GM10266 (cell line): Measurements from ENCODE around the gene LRRC2.
"Not testable (repeated sequence)": the region's sequence is repeated elsewhere in the genome, so short reads cannot be mapped to it uniquely, and the experiment has no call there.

Experiments
- DNase-seq: peaks from one replicate; pipeline ENCODE4 v3.0.0; 2012; ENCODE audit errors: extremely low spot score
- CTCF ChIP-seq: IDR thresholded peaks from 2 replicates; pipeline ENCODE4 v1.5.1; 2012; ENCODE audit warnings: mild to moderate bottlenecking, low read depth; ENCODE audit not compliant: control insufficient read depth, insufficient read depth; ENCODE audit errors: missing control alignments

Gene LRRC2

GRCh38 chr3:46593979-46594378 is 27.9 kb upstream of the LRRC2 start:
- DNase-seq: no peak
- TF ChIP-seq CTCF: no peak

- DNase-seq: no peak
- TF ChIP-seq CTCF: no peak
These were observed 27.3 kb upstream of the LRRC2 start for GRCh38 chr3:46593274-46593862.

GRCh38 chr3:46587268-46587667 is 21.2 kb upstream of the LRRC2 start:
- DNase-seq: not testable (repeated sequence)

- DNase-seq: no peak
These were observed 20.7 kb upstream of the LRRC2 start for GRCh38 chr3:46586738-46587246.

GRCh38 chr3:46585799-46586693 is 19.9 kb upstream of the LRRC2 start:
- TF ChIP-seq CTCF: no peak
- DNase-seq: no peak

More at GRCh38 chr3:46586738-46587246, 20.7 kb upstream of the LRRC2 start:
- TF ChIP-seq CTCF: no peak

- DNase-seq: no peak
- TF ChIP-seq CTCF: no peak
These were observed 18.7 kb upstream of the LRRC2 start for GRCh38 chr3:46584598-46585467.

GRCh38 chr3:46580675-46581074 is 14.6 kb upstream of the LRRC2 start:
- TF ChIP-seq CTCF: no peak

More at GRCh38 chr3:46580675-46581074, 14.6 kb upstream of the LRRC2 start:
- DNase-seq: no peak
